Raji (cell line): ENCODE measurements around the gene CEP44.
A peak's percentile ranks its signal among the peaks of the same experiment; 100 is the strongest.

Experiments
- POLR2A ChIP-seq: IDR thresholded peaks from 2 replicates; pipeline ENCODE4 v1.6.1; 2011; ENCODE audit warnings: low read depth, low read length, control low read depth; ENCODE audit not compliant: insufficient read depth

Gene CEP44

GRCh38 chr4:174283507-174284471 lies at the start of gene CEP44, which contains the start of gene FBXO8:
Gene CEP44 (plus strand): TSS chr4:174283911. CDS start chr4:174299122, 15,211 bp downstream.
Gene FBXO8 (minus strand): TSS chr4:174283667. CDS start chr4:174263092, 20,575 bp downstream.
- peak; percentile 68 for TF ChIP-seq POLR2A

GRCh38 chr4:174236359-174236758 lies 47.4 kb upstream of the CEP44 start:
- no peak for TF ChIP-seq POLR2A

- TF ChIP-seq POLR2A: no peak
Observed at GRCh38 chr4:174241162-174241561, 42.5 kb upstream of the CEP44 start.

- no peak for TF ChIP-seq POLR2A
Observed at GRCh38 chr4:174244441-174244840, 39.3 kb upstream of the CEP44 start.

GRCh38 chr4:174245714-174246113 lies 38.0 kb upstream of the CEP44 start:
- no peak for TF ChIP-seq POLR2A

GRCh38 chr4:174248407-174248806 lies 35.3 kb upstream of the CEP44 start:
- TF ChIP-seq POLR2A: no peak

- TF ChIP-seq POLR2A: no peak
Observed at GRCh38 chr4:174252412-174252811, 31.3 kb upstream of the CEP44 start.

GRCh38 chr4:174254613-174255012 lies 29.1 kb upstream of the CEP44 start:
- no peak for TF ChIP-seq POLR2A

- TF ChIP-seq POLR2A: no peak
Observed at GRCh38 chr4:174255374-174255773, 28.3 kb upstream of the CEP44 start.

GRCh38 chr4:174255786-174256185 lies 27.9 kb upstream of the CEP44 start:
- TF ChIP-seq POLR2A: no peak

GRCh38 chr4:174256277-174256713 lies 27.4 kb upstream of the CEP44 start:
- TF ChIP-seq POLR2A: no peak

- no peak for TF ChIP-seq POLR2A
Observed at GRCh38 chr4:174259580-174259979, 24.1 kb upstream of the CEP44 start.

- no peak for TF ChIP-seq POLR2A
Observed at GRCh38 chr4:174260099-174260498, 23.6 kb upstream of the CEP44 start.

GRCh38 chr4:174262624-174263444 lies 20.9 kb upstream of the CEP44 start:
- no peak for TF ChIP-seq POLR2A

- no peak for TF ChIP-seq POLR2A
Observed at GRCh38 chr4:174263445-174263736, 20.3 kb upstream of the CEP44 start.

GRCh38 chr4:174265916-174266315 lies 17.8 kb upstream of the CEP44 start:
- TF ChIP-seq POLR2A: no peak
